Jurkat, Clone E6-1 (cell line): ENCODE measurements around the gene C11orf24.

Experiments used
- DNase-seq: peaks from one replicate; pipeline ENCODE4 v3.0.0-alpha.2; 2011; ENCODE audit warnings: low read depth, low spot score
- H3K4me3 ChIP-seq: 2 replicates; pipeline ENCODE4 v1.5.1; 2011; ENCODE audit warnings: mild to moderate bottlenecking, low read length, control low read depth, moderate library complexity

The C11orf24 gene

DNA sequence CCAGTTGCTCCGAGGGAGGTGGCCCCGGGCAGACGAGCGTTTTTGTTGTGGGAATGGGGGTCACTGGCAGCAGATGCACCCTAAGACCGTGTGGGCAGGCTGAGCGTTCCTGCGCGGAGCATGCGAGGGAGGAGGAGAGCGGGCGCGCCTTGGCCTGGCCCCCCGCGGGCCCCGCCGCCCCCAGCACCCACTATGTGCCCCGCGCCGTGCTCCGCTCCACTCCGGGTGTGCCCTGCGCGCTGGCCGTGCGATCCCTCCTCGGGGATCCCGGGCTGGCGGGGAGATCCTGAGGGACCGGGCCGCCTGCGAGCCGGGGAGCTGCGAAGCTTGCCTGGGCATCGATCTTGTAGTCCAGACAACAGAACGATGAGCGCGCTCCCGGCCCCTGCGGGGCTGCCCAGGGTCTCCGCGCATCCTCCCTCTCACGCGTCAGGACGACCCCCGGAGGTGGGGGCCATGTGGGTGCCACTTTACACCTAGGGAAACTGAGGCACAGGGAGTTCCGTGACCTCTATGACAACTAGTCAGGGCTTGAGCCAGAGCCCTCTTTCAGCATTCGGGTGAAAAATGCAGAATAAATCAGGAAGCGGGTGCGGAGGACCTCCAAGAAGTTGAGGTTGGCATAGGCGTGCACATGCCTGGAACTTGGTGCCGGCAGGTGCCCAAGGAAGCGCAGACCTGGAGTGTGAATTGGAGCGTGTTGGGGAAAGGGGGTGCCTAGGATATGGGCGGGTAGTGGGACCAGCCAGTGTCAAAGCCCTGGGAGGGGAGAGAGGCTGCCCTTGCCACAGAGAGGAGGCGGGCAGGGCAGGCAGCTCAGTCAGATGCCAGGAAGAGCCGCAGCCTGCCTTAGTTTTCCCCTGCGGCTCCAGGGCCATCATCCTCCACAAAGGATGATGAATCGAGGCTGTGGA, 57.3 kb downstream of the C11orf24 start:
- no peak for DNase-seq
- H3K4me3 ChIP-seq = peak overlapping the region; percentile 63

DNA sequence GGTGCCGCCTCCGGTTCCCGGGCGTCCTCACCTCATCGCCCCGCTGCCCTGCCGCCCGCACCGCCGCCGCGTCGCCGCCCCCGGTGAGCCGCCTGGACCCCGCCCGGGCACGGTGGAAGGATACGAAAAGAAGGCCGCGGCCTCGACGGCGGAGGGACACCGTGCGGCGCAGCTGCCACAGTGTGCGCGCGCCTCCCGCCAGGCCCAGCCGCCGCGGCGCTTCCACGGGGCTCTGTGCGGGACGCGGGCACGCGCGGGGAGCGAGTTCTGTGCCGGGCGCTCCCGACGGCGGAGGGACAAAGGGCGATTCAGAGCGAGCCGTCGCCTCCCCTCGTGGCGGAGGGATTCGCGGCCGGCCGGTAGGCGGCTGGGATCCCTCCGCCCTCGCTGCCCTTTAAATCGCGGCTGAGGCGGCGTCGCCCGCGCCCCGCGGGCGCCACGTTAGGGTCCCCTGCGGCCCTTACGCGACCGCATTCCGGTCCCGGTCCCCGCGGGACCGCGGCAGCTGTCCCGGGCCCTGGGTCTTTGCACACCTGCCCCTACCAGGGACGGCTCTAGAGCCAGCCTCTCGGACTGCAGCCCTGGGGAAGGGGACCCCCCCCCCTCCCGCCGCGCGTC, 58.1 kb downstream of the C11orf24 start:
- peak overlapping the region; percentile 63 for H3K4me3 ChIP-seq
- DNase-seq = peak; percentile 93

DNA sequence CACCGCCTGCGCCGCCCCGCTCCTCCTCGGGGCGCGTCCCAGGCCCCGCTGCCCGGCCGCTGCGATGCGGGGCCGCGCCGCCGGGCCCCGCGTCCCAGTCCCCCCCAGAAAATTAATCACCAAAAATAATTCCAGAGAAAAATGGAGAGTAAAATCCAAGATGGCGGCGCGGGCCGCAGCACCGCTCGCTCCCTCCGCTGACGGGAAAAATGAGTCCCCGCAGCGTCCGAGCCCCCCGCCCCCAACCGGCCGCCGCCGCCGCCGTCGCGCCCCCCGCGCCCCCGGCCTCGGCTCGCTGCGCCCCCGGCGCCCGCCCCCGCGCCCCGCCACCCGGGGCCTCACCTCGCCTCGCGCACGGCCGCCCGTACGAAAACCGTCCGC, 58.6 kb downstream of the C11orf24 start, which contains the start of gene KMT5B:
Gene KMT5B, minus strand, starts transcription at position 162 of the 381 bp plus-strand sequence. CDS start 23,220 bp downstream, outside the sequence.
- peak; percentile 50 for DNase-seq
- H3K4me3 ChIP-seq = peak within 1 kb of the TSS; percentile 81

DNA sequence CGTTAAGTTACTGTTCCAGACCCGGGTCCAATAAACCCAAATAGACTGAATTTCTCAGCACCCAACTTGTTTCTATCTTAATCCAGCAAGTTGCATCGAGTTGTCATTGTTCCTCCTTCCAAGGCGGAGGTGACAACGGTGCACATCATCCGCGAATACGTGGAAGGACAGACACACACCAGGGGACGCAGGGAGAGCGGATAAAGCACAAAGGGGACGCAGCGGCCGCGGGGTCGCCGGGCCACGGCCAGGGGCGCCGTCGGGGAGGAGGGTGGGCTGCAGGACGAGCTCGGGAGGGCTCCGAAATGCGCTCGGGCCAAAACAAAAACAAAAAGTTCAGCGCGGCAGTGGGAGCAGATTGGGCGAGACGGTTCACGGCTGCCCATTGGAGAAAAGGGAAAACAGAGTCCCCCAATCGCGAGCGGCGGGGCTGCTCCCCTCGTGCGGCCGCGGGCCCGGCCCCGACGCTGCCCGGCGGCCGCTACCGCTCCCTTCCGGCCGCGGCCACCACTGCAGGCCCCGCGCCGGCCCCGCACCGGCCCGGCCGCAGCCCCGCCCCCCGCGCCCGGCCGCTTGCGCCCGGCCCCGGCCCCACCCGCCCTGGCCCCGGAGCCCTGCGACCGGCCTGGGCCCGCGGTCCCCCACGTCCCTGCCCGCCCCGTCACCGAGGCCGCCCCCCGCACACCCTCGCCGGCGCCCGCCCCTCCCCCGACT, 59.2 kb downstream of the C11orf24 start:
- peak; percentile 33 for DNase-seq
- H3K4me3 ChIP-seq = peak overlapping the region; percentile 81

DNA sequence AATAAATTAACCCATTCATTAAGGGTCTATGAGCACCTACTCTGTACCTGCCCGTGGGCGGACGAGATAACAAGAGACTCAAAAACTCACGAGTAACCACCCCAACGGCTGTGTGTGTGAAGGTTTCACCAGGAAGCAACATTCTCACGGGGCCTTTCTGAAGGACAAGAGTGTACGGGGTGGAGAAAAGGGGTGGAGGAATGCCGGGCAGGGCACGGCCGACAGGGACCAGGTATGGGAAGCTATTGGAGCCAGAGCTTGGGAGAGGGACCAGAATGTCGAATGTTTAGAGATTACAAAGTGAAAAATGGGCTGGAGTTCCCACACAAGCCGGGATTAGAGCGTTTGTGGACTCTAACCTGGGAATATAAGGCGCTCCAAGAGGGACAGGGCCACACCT, 60.2 kb downstream of the C11orf24 start:
- DNase-seq = no peak
- H3K4me3 ChIP-seq = peak overlapping the region; percentile 81
